ENCODE measurements around the gene GALNTL6.

Gene GALNTL6

GRCh38 chr4:172596206-172596605, 783.0 kb downstream of the GALNTL6 start:
- DNase-seq = no peak

GRCh38 chr4:172599554-172599953, 786.4 kb downstream of the GALNTL6 start:
- no peak for DNase-seq

- DNase-seq = no peak
These were observed 788.0 kb downstream of the GALNTL6 start for GRCh38 chr4:172601195-172601594.

- DNase-seq = no peak
These were observed 806.0 kb downstream of the GALNTL6 start for GRCh38 chr4:172619218-172619617.

GRCh38 chr4:172619798-172620197, 806.6 kb downstream of the GALNTL6 start:
- DNase-seq = no peak

GRCh38 chr4:172628263-172628662, 815.1 kb downstream of the GALNTL6 start:
- no peak for DNase-seq

- no peak for DNase-seq
These were observed 817.1 kb downstream of the GALNTL6 start for GRCh38 chr4:172630280-172630679.

GRCh38 chr4:172631832-172632231, 818.6 kb downstream of the GALNTL6 start:
- DNase-seq = no peak

- no peak for DNase-seq
These were observed 835.3 kb downstream of the GALNTL6 start for GRCh38 chr4:172648471-172648870.

- no peak for DNase-seq
These were observed 835.9 kb downstream of the GALNTL6 start for GRCh38 chr4:172649143-172649542.

- no peak for DNase-seq
These were observed 837.7 kb downstream of the GALNTL6 start for GRCh38 chr4:172650758-172651530.

- no peak for DNase-seq
These were observed 838.8 kb downstream of the GALNTL6 start for GRCh38 chr4:172651961-172652360.

GRCh38 chr4:172652369-172652768, 839.2 kb downstream of the GALNTL6 start:
- no peak for DNase-seq

GRCh38 chr4:172653676-172654075, 840.5 kb downstream of the GALNTL6 start:
- no peak for DNase-seq

- DNase-seq = no peak
These were observed 841.3 kb downstream of the GALNTL6 start for GRCh38 chr4:172654457-172654856.

GRCh38 chr4:172656055-172656454, 842.9 kb downstream of the GALNTL6 start:
- DNase-seq = no peak

GRCh38 chr4:172657081-172657480, 843.9 kb downstream of the GALNTL6 start:
- no peak for DNase-seq

GRCh38 chr4:172660251-172660650, 847.0 kb downstream of the GALNTL6 start:
- no peak for DNase-seq

GRCh38 chr4:172662113-172662512, 848.9 kb downstream of the GALNTL6 start:
- no peak for DNase-seq

GRCh38 chr4:172666711-172667368, 853.6 kb downstream of the GALNTL6 start:
- DNase-seq = no peak

- no peak for DNase-seq
These were observed 861.6 kb downstream of the GALNTL6 start for GRCh38 chr4:172674811-172675210.

GRCh38 chr4:172675232-172675631, 862.0 kb downstream of the GALNTL6 start:
- DNase-seq = no peak

- no peak for DNase-seq
These were observed 867.5 kb downstream of the GALNTL6 start for GRCh38 chr4:172680691-172681090.

- no peak for DNase-seq
These were observed 869.8 kb downstream of the GALNTL6 start for GRCh38 chr4:172683021-172683420.

- DNase-seq = no peak
These were observed 872.8 kb downstream of the GALNTL6 start for GRCh38 chr4:172686021-172686420.

Measured in activated CD4-positive, alpha-beta T cell treated with anti-CD3 and anti-CD28 coated beads for 48 hours (primary cell).